Omental fat pad (tissue), 4 donors: ENCODE data around the gene HOXC11. TPM values are rescaled to one million over a fixed set of nuclear protein-coding genes. Genes with fewer than 3 reads are reported as not detected.

Source experiments
- ATAC-seq: fragments of 150-250 bp; one replicate; pipeline ENCODE4 v1.9.1; 2016; ENCODE audit warnings: mild to moderate bottlenecking, moderate library complexity; ENCODE audit not compliant: low FRiP score
- DNase-seq: peaks from one replicate; pipeline ENCODE4 v3.0.0-alpha.2; 2019; ENCODE audit warnings: low spot score
- total RNA-seq, 4 donors: library from RNA; depleted of rRNA; stranded (reverse); fragments of >200 nt; gene quantifications; one replicate each; pipeline ENCODE4 v1.1.0, GENCODE V29; 2016
- TF ChIP-seq, protein P1 (sequence below), 3 donors: fragments of 450-650 bp; IDR thresholded peaks; one replicate each; pipeline ENCODE4 v1.5.1; 2016 to 2017; ENCODE audit warnings: antibody characterized with exemption in 3 of 3, mild to moderate bottlenecking in 3 of 3, moderate library complexity in 2 of 3

The HOXC11 gene
- total RNA-seq, 4 donors from 2014 or later = not detected

DNA sequence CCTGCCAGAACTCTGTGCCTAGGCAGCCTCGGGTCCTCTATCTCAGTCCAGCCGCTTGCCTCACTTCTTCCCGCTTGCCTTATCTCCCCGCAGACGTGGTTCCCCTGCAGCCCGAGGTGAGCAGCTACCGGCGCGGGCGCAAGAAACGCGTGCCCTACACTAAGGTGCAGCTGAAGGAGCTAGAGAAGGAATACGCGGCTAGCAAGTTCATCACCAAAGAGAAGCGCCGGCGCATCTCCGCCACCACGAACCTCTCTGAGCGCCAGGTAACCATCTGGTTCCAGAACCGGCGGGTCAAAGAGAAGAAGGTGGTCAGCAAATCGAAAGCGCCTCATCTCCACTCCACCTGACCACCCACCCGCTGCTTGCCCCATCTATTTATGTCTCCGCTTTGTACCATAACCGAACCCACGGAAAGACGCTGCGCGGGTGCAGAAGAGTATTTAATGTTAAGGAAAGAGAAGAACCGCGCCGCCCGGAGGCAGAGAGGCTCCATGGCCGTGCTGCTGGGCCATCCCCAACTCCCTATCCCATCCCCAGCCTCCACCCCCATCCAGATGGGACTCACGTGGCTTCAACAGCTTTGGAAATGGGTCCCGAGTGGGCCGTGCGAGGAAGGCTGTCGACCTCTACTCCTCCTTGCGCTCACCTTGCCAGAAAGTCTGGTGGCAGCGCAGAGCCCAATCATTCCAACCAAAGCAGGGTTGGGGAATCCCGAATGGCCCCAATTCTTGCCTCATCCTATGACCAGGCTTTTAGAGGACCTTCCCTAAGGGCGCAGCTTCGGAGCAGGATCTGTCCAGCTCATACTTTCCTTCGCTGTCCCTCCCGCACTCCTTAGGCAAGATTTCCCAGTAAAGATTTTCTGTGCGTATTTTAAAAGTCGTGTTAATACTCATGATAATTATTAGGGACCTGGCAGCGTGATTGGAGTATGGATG is 27.7 kb upstream of the HOXC11 start:
- no peak for DNase-seq
- ATAC-seq = no peak
- TF ChIP-seq, protein P1, sequence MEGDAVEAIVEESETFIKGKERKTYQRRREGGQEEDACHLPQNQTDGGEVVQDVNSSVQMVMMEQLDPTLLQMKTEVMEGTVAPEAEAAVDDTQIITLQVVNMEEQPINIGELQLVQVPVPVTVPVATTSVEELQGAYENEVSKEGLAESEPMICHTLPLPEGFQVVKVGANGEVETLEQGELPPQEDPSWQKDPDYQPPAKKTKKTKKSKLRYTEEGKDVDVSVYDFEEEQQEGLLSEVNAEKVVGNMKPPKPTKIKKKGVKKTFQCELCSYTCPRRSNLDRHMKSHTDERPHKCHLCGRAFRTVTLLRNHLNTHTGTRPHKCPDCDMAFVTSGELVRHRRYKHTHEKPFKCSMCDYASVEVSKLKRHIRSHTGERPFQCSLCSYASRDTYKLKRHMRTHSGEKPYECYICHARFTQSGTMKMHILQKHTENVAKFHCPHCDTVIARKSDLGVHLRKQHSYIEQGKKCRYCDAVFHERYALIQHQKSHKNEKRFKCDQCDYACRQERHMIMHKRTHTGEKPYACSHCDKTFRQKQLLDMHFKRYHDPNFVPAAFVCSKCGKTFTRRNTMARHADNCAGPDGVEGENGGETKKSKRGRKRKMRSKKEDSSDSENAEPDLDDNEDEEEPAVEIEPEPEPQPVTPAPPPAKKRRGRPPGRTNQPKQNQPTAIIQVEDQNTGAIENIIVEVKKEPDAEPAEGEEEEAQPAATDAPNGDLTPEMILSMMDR (IDR thresholded peaks at IDR 0.05) = no peak

DNA sequence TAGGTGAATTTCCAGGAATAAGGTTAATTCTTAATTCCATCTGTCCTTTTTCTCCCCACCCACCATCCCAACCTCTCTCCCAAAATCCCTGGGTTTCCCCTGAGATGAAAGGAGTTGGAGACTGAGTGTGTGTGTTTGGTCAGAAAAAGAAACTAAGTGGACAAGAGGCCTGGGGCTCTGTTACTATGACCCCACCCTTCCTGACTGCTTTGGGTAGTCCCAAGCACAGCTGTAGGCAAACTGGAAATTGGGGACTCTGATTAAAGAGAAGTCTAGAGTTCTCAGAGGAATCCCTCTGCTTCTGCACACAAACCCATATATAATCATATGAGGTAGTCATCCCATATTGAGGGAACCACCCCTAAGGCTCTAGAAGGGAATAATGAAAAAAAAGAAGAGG is 25.2 kb upstream of the HOXC11 start:
- no peak for ATAC-seq
- TF ChIP-seq, protein P1 (IDR thresholded peaks at IDR 0.05) = no peak
- no peak for DNase-seq

DNA sequence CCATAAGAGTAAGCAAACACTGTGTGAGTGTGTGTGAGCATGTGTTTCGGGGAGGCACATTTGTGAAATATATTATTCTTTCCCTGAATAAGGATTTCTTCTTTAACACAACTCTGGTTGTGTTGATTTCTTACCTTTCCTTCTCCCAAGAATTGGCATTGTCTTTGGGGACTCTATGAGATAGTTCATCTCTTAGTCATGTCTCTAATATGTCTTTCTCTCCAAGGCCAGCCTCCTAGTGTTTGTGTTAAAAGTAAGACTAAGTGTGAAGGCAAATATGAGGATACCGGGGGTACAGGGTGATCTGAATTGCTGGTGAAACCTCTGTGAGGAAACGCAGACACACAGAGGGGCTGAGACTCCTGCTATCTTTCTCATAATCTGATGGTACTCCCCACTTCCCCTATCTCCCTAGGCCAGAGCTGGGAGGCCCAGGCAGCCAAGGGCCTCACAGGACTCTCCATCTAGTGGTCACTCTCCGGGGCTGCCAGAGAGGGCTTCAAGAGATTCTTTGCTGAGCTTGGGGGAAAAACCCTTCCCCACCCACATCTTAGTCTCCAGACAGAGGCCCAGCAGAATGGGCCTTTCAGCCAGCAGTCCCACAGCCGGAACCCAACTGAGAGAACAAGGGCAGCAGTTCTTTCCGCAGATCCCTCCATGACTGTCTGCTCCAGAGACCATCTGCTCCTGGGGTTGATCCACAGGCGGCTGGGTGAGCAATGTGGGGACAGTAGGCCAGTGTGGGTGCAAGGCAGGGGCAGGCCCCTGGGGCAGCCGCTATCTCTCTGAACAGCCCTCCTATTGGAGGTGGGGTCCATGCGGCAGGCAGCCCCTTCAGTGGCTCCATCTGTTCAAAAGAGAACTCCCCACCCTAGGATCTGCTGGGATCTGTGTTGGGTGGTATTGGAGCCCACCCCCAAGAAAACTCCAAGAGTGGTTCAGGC is 24.0 kb upstream of the HOXC11 start:
- TF ChIP-seq, protein P1 (IDR thresholded peaks at IDR 0.05) = no peak
- ATAC-seq = no peak
- no peak for DNase-seq

DNA sequence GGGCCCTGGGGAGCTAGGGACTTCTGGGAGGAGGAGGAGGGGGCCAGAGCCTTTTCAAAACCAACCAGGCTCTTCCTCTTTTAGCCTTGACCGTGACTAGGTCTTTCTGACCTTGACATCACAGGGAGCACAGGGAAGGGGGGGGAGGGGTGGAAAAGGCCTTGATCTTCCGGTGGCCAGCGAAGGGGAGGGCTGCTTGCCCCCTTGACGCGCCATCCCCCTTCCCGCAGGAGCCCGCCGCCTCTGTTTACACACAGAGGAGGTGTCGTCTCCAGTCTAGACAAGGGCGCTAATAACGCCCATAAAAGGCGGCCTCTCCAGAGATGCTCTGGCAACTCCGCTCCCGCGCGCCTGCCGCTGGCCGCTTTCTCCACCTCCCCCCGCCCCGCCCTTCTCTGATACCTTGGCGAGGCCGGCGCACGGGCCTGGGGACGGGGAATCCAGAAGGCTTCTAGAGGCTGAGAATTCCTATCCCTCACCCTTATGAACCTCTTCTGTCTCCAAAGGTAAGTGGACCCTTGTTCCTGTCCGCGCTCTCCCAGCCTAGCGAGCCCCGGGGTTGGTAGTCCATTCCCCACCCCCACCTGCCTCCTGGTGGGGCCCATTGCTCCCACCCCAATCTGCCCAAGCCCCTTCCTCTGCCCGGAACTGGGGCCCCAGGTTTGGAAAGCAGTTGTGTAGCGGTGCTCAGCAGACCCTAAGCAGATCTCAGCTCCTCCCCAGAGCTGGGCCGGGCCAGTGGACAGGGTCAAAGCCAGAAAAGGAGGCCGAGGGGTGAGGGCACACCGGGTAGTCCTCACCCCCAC is 23.1 kb upstream of the HOXC11 start:
- ATAC-seq (no peak), DNase-seq (no peak)
- TF ChIP-seq, protein P1 (IDR thresholded peaks at IDR 0.05) = no peak

DNA sequence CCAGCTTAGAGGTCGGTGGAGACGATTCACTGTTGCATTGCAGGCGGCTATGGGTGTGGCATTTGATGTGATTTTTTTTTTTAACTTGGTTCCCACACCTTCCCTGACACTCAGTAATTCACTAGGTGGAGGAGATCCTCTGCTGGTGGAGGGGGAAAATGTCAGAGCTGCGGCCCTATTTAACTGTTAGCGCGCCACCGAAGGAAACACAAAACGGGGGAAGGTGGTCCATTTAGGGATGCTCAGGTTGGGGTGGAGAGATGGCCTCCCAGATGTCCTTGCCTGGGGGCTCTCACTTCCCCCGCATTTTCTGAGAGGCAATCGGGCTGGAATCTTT is 22.5 kb upstream of the HOXC11 start:
- no peak for DNase-seq
- TF ChIP-seq, protein P1 (IDR thresholded peaks at IDR 0.05) = no peak
- ATAC-seq = no peak

DNA sequence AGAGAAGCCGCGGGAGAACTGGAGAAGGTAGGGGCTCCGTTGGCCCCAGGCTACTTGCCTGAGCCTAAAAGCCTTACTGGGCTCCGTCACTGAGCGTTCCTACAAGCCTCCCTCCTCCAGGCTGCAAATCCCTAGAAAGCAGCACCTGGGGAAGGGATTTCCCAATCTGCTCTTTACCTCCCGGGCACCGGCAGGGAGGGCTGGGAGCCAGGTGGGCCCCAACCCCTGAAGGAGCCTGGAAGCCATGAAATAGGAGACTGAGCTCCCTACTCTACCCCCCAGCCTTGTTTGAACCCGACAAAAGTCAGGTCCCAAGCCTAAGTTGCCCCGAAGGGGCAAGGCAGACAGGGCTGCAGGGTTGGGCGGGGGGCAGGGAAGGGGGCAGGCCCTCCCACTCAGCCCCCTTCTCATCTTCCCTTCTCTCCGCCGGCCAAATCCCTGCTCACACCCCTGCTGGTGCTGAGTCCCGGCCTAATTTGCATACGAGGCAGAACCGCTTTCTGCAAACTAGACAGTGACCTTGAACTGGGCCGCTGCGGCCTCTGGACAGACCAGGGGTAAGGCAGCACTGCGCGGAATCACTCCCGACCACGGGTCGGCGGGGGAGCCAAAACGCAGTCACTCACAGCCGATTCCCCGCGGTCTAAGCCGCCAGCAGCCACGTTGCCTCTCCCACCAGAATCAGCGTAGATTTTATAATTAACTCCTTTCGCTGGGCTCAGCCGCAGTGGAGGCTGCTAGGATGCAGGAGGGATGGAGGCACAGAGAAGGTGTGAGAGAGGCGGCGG is 21.9 kb upstream of the HOXC11 start:
- TF ChIP-seq, protein P1 (IDR thresholded peaks at IDR 0.05) = no peak
- ATAC-seq (no peak), DNase-seq (no peak)
